Neural cell (in vitro differentiated cells): ENCODE measurements around the gene SEC61B.

ENCODE experiments used
- EZH2 ChIP-seq: fragments of 200-600, 300-800 bp; shearing (Covaris generic), sonication (generic); IDR thresholded peaks from 2 replicates; pipeline ENCODE4 v1.6.1; 2014; ENCODE audit warnings: antibody characterized with exemption, low read length, borderline replicate concordance, mild to moderate bottlenecking; ENCODE audit not compliant: insufficient read depth, poor library complexity, severe bottlenecking
- POLR2AphosphoS5 ChIP-seq: IDR thresholded peaks from 2 replicates; pipeline ENCODE4 v1.6.1; 2012
- RAD21 ChIP-seq: fragments of 450-650 bp; conservative IDR thresholded peaks from 2 replicates; pipeline ENCODE4 v1.6.1; 2014; ENCODE audit warnings: antibody characterized with exemption, mild to moderate bottlenecking, moderate library complexity
- SMC3 ChIP-seq: fragments of 450-650 bp; conservative IDR thresholded peaks from 2 replicates; pipeline ENCODE4 v1.6.1; 2014; ENCODE audit warnings: antibody characterized with exemption, mild to moderate bottlenecking, moderate library complexity; ENCODE audit not compliant: poor library complexity
- TF ChIP-seq, protein P1 (sequence below): IDR thresholded peaks from 2 replicates; pipeline ENCODE4 v1.6.1; 2012; ENCODE audit warnings: borderline replicate concordance
- TF ChIP-seq, protein P2 (sequence below): fragments of 450-650 bp; IDR thresholded peaks from 2 replicates; pipeline ENCODE4 v1.5.1; 2014; ENCODE audit warnings: antibody characterized with exemption, mild to moderate bottlenecking, moderate library complexity; ENCODE audit not compliant: poor library complexity, severe bottlenecking

DNA sequence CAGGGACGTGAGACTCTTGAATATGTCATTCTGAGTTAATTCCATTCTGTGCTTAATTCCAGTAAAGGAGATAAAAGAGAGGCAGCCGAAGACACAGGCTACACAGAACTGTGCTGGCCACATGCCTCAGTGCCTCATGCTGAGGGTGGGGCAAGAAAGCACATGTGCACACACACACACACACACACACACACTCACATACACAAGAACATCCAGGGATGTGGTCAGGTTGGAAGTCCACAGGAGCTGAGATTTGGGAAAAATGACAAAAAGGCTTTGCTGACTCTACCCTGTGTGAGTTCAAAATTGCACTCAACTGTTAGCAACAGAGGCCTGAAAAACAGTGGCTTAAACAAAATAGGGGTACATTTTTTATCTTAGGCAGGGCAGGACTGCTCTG, 40.9 kb upstream of the SEC61B start:
- TF ChIP-seq, protein P1, sequence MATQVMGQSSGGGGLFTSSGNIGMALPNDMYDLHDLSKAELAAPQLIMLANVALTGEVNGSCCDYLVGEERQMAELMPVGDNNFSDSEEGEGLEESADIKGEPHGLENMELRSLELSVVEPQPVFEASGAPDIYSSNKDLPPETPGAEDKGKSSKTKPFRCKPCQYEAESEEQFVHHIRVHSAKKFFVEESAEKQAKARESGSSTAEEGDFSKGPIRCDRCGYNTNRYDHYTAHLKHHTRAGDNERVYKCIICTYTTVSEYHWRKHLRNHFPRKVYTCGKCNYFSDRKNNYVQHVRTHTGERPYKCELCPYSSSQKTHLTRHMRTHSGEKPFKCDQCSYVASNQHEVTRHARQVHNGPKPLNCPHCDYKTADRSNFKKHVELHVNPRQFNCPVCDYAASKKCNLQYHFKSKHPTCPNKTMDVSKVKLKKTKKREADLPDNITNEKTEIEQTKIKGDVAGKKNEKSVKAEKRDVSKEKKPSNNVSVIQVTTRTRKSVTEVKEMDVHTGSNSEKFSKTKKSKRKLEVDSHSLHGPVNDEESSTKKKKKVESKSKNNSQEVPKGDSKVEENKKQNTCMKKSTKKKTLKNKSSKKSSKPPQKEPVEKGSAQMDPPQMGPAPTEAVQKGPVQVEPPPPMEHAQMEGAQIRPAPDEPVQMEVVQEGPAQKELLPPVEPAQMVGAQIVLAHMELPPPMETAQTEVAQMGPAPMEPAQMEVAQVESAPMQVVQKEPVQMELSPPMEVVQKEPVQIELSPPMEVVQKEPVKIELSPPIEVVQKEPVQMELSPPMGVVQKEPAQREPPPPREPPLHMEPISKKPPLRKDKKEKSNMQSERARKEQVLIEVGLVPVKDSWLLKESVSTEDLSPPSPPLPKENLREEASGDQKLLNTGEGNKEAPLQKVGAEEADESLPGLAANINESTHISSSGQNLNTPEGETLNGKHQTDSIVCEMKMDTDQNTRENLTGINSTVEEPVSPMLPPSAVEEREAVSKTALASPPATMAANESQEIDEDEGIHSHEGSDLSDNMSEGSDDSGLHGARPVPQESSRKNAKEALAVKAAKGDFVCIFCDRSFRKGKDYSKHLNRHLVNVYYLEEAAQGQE = no peak
- TF ChIP-seq EZH2 (no peak), SMC3 (no peak), RAD21 (no peak), POLR2AphosphoS5 (no peak)
- TF ChIP-seq, protein P2, sequence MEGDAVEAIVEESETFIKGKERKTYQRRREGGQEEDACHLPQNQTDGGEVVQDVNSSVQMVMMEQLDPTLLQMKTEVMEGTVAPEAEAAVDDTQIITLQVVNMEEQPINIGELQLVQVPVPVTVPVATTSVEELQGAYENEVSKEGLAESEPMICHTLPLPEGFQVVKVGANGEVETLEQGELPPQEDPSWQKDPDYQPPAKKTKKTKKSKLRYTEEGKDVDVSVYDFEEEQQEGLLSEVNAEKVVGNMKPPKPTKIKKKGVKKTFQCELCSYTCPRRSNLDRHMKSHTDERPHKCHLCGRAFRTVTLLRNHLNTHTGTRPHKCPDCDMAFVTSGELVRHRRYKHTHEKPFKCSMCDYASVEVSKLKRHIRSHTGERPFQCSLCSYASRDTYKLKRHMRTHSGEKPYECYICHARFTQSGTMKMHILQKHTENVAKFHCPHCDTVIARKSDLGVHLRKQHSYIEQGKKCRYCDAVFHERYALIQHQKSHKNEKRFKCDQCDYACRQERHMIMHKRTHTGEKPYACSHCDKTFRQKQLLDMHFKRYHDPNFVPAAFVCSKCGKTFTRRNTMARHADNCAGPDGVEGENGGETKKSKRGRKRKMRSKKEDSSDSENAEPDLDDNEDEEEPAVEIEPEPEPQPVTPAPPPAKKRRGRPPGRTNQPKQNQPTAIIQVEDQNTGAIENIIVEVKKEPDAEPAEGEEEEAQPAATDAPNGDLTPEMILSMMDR = no peak
